GM18861 (cell line): ENCODE measurements around the gene PRKCA.

ENCODE experiments used
- ATAC-seq: cut with Tn5 transposase; IDR thresholded peaks from one replicate; pipeline ENCODE4 v1.9.1; 2021; ENCODE audit not compliant: unreplicated experiment

PRKCA gene

GRCh38 chr17:66750781-66751543, 448.5 kb downstream of the PRKCA start:
- no peak for ATAC-seq

DNA sequence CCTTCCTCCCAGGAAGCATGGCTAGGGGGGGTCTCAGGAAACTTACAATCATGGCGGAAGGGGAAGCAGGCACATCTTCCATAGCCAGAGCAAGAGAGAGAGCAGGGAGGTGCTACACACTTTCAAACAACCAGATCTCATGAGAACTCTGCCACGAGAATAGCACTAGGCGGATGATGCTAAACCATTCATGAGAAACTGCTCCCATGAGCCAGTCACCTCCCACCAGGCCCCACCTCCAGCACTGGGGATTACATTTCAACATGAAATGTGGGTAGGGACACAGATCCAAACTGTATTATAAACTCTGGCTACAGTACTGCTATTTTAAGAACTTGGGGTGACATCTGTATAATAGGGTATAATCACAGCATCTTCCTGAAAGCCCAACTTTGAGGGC, 449.4 kb downstream of the PRKCA start:
- ATAC-seq = no peak

- ATAC-seq = no peak
These were observed 450.0 kb downstream of the PRKCA start for GRCh38 chr17:66752411-66752810.

GRCh38 chr17:66753126-66753920, 450.9 kb downstream of the PRKCA start:
- ATAC-seq = no peak

GRCh38 chr17:66755101-66755943, 452.9 kb downstream of the PRKCA start:
- ATAC-seq = no peak

DNA sequence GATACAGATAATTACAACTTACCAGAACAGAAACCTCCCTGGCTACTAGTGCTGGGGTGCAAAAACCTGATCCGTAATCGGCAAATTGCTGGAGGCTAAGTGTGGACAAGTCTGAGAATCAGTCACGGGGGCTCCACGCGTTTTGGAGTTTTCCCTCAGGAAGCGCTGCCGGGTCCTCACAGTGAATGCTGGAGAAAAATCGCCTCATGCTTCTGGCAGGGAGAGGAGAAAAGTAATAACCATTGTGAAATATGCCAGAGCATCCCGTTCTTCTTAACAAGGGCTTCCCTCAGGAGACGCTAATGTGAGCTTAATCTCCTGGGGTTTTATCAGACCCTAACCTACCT, 453.5 kb downstream of the PRKCA start:
- ATAC-seq = no peak

GRCh38 chr17:66760324-66760723, 457.9 kb downstream of the PRKCA start:
- no peak for ATAC-seq

DNA sequence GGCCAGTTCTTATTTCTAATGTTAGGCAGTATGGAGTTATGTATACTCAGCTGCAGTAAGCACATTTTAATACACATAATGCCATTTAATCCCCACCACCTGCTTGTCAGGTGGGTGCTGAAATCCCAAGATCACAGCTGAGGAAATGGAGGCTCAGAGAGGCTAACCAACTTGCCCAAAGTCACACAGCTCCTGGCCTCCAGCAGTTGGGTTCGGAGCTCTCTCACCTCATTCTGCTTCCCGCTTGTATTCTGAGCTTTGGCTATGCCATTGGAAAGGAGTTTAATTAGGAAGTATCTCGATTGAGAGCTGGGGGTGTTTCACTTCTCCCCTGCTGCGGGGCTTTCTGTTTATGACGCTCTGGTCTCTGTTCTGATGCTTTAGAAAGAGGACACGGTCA, 459.9 kb downstream of the PRKCA start:
- no peak for ATAC-seq

DNA sequence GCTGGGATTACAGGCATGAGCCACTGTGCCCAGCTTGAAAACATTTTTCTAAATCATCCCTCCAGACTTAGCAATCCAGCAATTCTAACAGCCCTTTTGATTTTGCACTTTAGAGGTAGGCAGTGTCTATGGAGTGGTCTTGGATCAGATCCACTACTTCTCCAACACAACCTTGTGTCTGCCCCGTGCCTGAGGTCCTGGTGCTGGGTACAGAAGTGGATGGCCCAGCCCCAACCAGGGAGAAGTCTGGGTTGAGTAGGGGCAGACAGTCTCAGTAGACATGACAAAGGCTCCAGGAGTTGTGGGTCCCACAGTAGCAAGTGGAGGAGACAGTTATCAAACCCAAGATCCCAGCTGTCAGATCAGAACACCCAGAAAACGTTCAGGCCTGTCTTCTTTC, 460.6 kb downstream of the PRKCA start:
- ATAC-seq = no peak

DNA sequence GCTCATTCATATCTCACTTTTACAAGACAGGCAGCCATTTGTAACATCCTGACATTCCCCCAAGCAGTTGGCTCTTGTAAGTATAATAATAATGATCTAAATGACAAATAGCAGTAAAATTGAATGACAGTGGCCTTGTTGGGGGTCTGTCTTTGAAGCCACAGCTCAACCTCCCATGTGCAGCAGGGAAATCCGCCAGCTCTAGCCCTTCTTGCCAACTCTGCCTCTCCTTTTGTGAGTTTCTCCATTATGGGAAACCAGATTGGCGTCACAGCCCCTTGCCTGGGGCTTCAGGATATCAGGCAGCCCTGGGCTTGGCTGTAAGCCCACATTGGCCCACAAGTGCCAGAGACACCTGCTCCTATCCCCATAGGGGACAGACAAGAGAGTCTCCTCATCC, 462.1 kb downstream of the PRKCA start:
- no peak for ATAC-seq

GRCh38 chr17:66767154-66767933, 464.9 kb downstream of the PRKCA start:
- no peak for ATAC-seq

DNA sequence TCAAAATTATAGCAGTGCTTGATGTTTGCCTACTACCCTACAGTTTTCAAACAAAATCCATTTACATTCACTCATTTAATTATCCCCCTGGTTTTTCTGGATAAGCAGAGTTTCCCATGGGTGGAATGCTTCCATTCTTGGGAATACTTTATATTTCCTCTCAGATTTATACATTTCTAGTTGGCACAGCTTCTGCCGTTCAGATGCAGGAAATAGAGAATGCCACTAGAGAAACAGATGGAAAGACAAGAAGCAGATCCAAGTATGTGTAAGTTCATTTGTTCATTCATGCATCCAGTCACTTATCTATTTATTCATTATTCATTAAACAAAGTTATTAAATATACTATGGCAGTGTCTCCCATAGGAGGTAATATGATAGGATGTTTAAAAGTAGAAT, 467.5 kb downstream of the PRKCA start:
- no peak for ATAC-seq

DNA sequence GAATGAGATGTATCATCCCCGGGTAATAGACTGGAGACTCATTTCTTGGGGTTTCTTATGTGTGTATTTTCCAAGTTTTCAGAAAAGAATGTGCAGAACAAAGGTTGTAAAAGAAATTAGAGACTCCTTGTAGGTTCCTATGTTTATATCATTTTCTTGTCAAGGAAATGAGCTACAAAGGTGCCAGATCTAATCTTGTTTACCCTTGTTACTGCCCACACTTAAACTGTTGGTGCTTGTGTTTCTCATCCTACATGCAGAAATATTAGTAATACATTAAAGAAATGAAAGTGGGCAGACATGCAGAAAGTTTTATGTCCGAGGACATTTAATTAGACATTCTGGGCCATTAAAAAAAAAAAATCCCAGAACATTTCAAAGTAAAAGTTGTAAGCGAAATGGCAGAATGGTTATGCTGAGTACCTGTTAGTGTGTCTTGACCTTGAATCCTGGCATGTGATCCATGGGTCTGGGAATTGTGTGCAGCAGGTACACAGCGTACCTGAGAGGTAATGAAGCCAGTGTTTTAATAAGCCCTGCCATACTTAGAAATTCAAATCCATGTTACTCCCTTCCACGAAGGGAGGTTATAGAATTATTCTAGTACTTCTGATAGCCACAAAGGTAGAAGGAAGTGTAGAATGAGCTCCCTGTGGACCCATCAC, 469.9 kb downstream of the PRKCA start:
- no peak for ATAC-seq

GRCh38 chr17:66775271-66775670, 472.9 kb downstream of the PRKCA start:
- ATAC-seq = no peak

GRCh38 chr17:66775881-66776400, 473.5 kb downstream of the PRKCA start:
- no peak for ATAC-seq

DNA sequence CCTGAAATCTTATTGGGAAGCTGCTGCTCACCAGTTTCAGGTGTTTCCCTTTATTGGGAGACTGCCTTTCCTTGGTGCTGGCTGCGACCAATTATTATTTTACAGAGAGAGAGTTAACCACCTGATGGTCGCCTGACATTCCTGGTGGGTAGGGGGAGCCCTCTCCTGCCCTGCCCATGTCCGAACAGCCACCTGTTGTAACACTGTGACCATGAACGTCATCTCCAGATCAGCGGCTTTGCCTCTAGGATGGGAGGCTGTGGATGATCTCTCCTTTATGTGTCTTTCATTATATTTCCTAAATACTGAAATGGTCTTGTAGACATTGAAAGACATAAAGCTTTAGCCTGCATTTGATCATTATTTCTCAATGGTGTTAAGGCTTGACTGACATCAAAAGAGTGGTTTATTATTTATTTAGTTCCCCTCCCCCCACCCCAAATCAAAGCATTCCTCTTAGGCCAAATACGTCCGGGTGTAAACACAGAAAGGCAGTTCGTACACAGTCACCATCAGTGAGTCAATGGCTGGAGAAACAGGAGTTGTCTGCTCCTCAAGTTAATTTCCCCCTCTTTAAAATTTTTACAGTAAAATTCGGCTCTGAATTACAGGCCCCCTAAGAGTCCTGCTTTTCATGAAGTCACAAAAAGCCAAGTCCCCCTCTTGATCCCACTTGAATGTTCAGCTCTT, 474.7 kb downstream of the PRKCA start:
- no peak for ATAC-seq

DNA sequence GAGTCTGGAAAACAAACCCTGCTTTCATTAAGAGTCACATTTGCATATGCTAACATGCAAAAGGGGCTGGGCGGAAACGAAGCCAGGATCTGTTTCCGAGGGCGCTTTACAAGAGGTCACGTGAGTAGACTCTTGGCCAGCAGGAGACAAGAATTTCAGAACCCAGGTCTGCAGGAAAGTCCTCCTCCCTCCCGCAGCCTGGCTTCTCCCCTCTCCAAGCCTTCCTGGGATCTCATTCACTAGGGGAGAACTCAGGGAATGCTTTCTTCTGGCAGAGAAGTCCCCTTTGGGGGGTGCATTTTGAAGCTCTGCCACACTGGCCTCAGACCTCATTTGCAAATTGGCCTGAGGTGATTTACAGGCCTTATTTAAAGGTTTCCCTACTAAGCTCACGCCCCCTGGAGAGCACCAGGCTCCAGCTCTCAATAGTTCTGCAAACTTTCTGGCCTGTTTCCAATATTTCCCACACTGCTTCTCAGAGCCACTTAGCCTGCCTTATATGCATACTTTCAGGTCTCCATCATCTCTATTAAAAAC, 475.3 kb downstream of the PRKCA start:
- no peak for ATAC-seq

DNA sequence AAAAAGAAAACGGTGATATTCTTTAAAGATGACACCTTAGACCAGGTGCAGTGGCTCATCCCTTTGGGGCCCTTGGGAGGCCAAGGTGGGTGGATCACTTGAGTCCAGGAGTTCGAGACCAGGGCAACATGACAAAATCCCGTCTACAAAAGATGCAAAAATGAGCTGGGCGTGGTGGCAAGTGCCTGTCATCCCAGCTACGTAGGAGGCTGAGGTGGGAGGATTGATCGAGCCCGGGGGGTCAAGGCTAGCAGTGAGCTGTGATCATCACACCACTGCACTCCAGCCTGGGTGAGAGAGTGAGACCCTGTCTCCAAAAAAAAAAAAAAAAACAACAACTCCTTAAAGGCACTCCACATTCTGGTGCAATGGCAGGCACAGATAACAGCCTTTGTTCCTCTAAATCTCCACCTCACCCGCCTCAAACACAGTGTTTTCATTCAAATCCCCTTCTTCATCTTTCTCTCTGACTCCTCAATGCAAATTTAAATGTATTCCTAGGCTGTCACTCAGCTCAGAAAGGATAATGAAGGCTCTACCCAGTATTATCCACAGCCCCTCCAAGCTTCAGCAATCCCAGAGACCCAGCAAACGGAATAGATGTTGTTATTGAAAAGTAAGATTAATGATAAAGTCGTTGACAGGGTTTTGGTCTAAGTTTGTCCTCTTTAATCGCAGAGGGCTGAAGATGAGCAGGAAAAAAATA, 476.3 kb downstream of the PRKCA start:
- ATAC-seq = no peak

DNA sequence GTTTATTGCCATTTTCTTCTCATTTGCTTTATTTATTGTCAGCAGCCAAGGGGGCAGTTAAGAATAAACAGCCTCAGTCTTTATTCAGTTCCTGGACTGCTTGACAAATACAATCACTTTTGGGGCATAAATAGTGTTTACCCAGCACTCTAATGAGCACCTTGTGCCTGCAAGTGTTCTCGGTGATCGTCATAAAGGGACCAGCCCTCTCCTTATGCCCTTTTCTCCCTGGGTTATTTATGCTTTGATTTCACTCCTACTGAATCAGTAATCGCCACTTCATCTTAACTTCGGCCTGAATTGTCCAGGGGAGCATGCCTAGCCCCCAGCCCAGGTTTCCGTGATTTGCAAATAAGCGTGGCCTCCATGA, 476.8 kb downstream of the PRKCA start:
- ATAC-seq = no peak
